ENCODE results near the gene FBLN7. TPM values are rescaled to one million over a fixed set of nuclear protein-coding genes. Genes with fewer than 3 reads are reported as not detected.

The FBLN7 gene
- total RNA-seq, 1 donor from 2014 or later, result not detected

GRCh38 chr2:112183327-112184025 lies 45.3 kb downstream of the FBLN7 start:
- Mint-ChIP-seq H3K36me3 (ENCODE audit: low read depth, unreplicated experiment) (no peaks in the 10 kb centered on the region), H3K9me3 (ENCODE audit: unreplicated experiment) (peaks cover 23% of the 10 kb centered on the region), H3K27ac (ENCODE audit: unreplicated experiment) (no peak overlapping the region), H3K27me3 (ENCODE audit: low read depth, unreplicated experiment) (peaks cover 34% of the 10 kb centered on the region), H3K4me1 (ENCODE audit: low read depth, unreplicated experiment) (peaks cover 15% of the 10 kb centered on the region), H3K4me3 (ENCODE audit: unreplicated experiment) (no peak overlapping the region)
- no peak for TF ChIP-seq EZH2 (IDR thresholded peaks at IDR 0.05; ENCODE audit: insufficient read depth, low read length)
- TF ChIP-seq, protein P1, sequence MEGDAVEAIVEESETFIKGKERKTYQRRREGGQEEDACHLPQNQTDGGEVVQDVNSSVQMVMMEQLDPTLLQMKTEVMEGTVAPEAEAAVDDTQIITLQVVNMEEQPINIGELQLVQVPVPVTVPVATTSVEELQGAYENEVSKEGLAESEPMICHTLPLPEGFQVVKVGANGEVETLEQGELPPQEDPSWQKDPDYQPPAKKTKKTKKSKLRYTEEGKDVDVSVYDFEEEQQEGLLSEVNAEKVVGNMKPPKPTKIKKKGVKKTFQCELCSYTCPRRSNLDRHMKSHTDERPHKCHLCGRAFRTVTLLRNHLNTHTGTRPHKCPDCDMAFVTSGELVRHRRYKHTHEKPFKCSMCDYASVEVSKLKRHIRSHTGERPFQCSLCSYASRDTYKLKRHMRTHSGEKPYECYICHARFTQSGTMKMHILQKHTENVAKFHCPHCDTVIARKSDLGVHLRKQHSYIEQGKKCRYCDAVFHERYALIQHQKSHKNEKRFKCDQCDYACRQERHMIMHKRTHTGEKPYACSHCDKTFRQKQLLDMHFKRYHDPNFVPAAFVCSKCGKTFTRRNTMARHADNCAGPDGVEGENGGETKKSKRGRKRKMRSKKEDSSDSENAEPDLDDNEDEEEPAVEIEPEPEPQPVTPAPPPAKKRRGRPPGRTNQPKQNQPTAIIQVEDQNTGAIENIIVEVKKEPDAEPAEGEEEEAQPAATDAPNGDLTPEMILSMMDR (IDR thresholded peaks at IDR 0.05; ENCODE audit: insufficient read depth, low read depth, low read length), result no peak
- Histone ChIP-seq H2AFZ (ENCODE audit: low read depth, low read length) (no peak overlapping the region), H4K20me1 (ENCODE audit: insufficient read depth, low read length) (no peaks in the 10 kb centered on the region), H3K36me3 (ENCODE audit: insufficient read depth, low read length) (no peaks in the 10 kb centered on the region), H3K79me2 (ENCODE audit: insufficient read depth, low read length) (no peaks in the 10 kb centered on the region), H3K4me3 (ENCODE audit: insufficient read depth, low read depth, low read length) (no peak overlapping the region), H3K4me1 (ENCODE audit: insufficient read depth, low read length) (peaks cover 4% of the 10 kb centered on the region), H3K4me2 (ENCODE audit: low read length) (no peak overlapping the region), H3K27me3 (ENCODE audit: insufficient read depth, low read length) (peaks cover 14% of the 10 kb centered on the region), H3K27ac (ENCODE audit: low read depth, low read length) (no peak overlapping the region), H3K9ac (ENCODE audit: low read length) (no peak overlapping the region), H3K9me3 (ENCODE audit: insufficient read depth, low read depth, low read length) (no peaks in the 10 kb centered on the region)
- FAIRE-seq (no peak), DNase-seq (ENCODE audit: low read depth) (no peak)

- no peak for FAIRE-seq
These were observed 45.9 kb downstream of the FBLN7 start for GRCh38 chr2:112184121-112184520.

More at GRCh38 chr2:112184121-112184520, 45.9 kb downstream of the FBLN7 start:
- TF ChIP-seq EZH2 (IDR thresholded peaks at IDR 0.05; ENCODE audit: insufficient read depth, low read length), result no peak
- TF ChIP-seq, protein P1 (IDR thresholded peaks at IDR 0.05; ENCODE audit: insufficient read depth, low read depth, low read length), result no peak
- Histone ChIP-seq H3K27me3 (ENCODE audit: insufficient read depth, low read length) (peaks cover 14% of the 10 kb centered on the region), H4K20me1 (ENCODE audit: insufficient read depth, low read length) (no peaks in the 10 kb centered on the region), H3K4me2 (ENCODE audit: low read length) (no peak overlapping the region), H3K79me2 (ENCODE audit: insufficient read depth, low read length) (no peaks in the 10 kb centered on the region), H3K4me1 (ENCODE audit: insufficient read depth, low read length) (peaks cover 4% of the 10 kb centered on the region), H3K9ac (ENCODE audit: low read length) (no peak overlapping the region), H3K4me3 (ENCODE audit: insufficient read depth, low read depth, low read length) (no peak overlapping the region), H3K9me3 (ENCODE audit: insufficient read depth, low read depth, low read length) (no peaks in the 10 kb centered on the region), H3K27ac (ENCODE audit: low read depth, low read length) (no peak overlapping the region), H2AFZ (ENCODE audit: low read depth, low read length) (no peak overlapping the region), H3K36me3 (ENCODE audit: insufficient read depth, low read length) (no peaks in the 10 kb centered on the region)
- peaks cover 30% of the 10 kb centered on the region for H3K27me3 Mint-ChIP-seq (ENCODE audit: low read depth, unreplicated experiment)
- peaks cover 15% of the 10 kb centered on the region for H3K4me1 Mint-ChIP-seq (ENCODE audit: low read depth, unreplicated experiment)
- peaks cover 20% of the 10 kb centered on the region for H3K9me3 Mint-ChIP-seq (ENCODE audit: unreplicated experiment)
- H3K27ac Mint-ChIP-seq (ENCODE audit: unreplicated experiment), result no peak overlapping the region
- H3K4me3 Mint-ChIP-seq (ENCODE audit: unreplicated experiment), result no peak overlapping the region
- H3K36me3 Mint-ChIP-seq (ENCODE audit: low read depth, unreplicated experiment), result no peaks in the 10 kb centered on the region
- DNase-seq (ENCODE audit: low read depth), result no peak

Data from astrocyte (in vitro differentiated cells and primary cell).